Measurements from ENCODE around the gene CPA5. TPM values are rescaled to one million over a fixed set of nuclear protein-coding genes. Genes with fewer than 3 reads are reported as not detected.
"Not testable (repeated sequence)": the region's sequence is repeated elsewhere in the genome, so short reads cannot be mapped to it uniquely, and the experiment has no call there.

The CPA5 gene
- polyA plus RNA-seq, 2 donors: 0.01 to 0.04 TPM

GRCh38 chr7:130372402-130373165, 28.0 kb downstream of the CPA5 start:
- no peak overlapping the region for H3K4me3 ChIP-seq (ENCODE audit: low read depth in 1 of 2, low read length in 2 of 2)
- H3K36me3 ChIP-seq (ENCODE audit: control insufficient read depth in 2 of 2, insufficient read depth in 2 of 2, low read length in 1 of 2): no peaks in the 10 kb centered on the region
- WGBS, 2 donors: 83 to 85% methylated on average over 11 of the region's 11 CpGs
- H3K9me3 ChIP-seq (ENCODE audit: control insufficient read depth in 2 of 2, insufficient read depth in 1 of 2, low read depth in 1 of 2, low read length in 1 of 2): peaks cover 0 to 7% of the 10 kb centered on the region in 2 donors
- H3K27ac ChIP-seq (ENCODE audit: low read depth in 2 of 2, low read length in 1 of 2): peak overlapping the region; percentile 53 to 73
- no peaks in the 10 kb centered on the region for H3K27me3 ChIP-seq (ENCODE audit: control insufficient read depth in 1 of 2, insufficient read depth in 2 of 2, low read length in 2 of 2)
- H3K4me1 ChIP-seq (ENCODE audit: control insufficient read depth in 2 of 2, insufficient read depth in 2 of 2, low read length in 1 of 2): peaks cover 10 to 28% of the 10 kb centered on the region in 2 donors

GRCh38 chr7:130374507-130374906, 29.9 kb downstream of the CPA5 start:
- no peak overlapping the region for H3K4me3 ChIP-seq (ENCODE audit: low read depth in 1 of 2, low read length in 2 of 2)
- no peaks in the 10 kb centered on the region for H3K27me3 ChIP-seq (ENCODE audit: control insufficient read depth in 1 of 2, insufficient read depth in 2 of 2, low read length in 2 of 2)
- H3K4me1 ChIP-seq (ENCODE audit: control insufficient read depth in 2 of 2, insufficient read depth in 2 of 2, low read length in 1 of 2): peaks cover 6 to 22% of the 10 kb centered on the region in 2 donors
- H3K36me3 ChIP-seq (ENCODE audit: control insufficient read depth in 2 of 2, insufficient read depth in 2 of 2, low read length in 1 of 2): no peaks in the 10 kb centered on the region
- H3K9me3 ChIP-seq (ENCODE audit: control insufficient read depth in 2 of 2, insufficient read depth in 1 of 2, low read depth in 1 of 2, low read length in 1 of 2): peaks cover 0 to 7% of the 10 kb centered on the region in 2 donors
- peak overlapping the region; percentile 89 to 93 for H3K27ac ChIP-seq (ENCODE audit: low read depth in 2 of 2, low read length in 1 of 2)
- 77 to 95% methylated on average over 6 of the region's 6 CpGs for WGBS, 2 donors

- not testable (repeated sequence) for H3K27ac ChIP-seq (ENCODE audit: low read depth in 2 of 2, low read length in 1 of 2); H3K36me3 ChIP-seq (ENCODE audit: control insufficient read depth in 2 of 2, insufficient read depth in 2 of 2, low read length in 1 of 2); H3K4me3 ChIP-seq (ENCODE audit: low read depth in 1 of 2, low read length in 2 of 2); H3K27me3 ChIP-seq (ENCODE audit: control insufficient read depth in 1 of 2, insufficient read depth in 2 of 2, low read length in 2 of 2); H3K9me3 ChIP-seq (ENCODE audit: control insufficient read depth in 2 of 2, insufficient read depth in 1 of 2, low read depth in 1 of 2, low read length in 1 of 2)
- H3K4me1 ChIP-seq (ENCODE audit: control insufficient read depth in 2 of 2, insufficient read depth in 2 of 2, low read length in 1 of 2): peaks cover 4 to 16% of the 10 kb centered on the region in 2 donors
- 75 to 91% methylated on average over 1 of the region's 1 CpG for WGBS, 2 donors
These were observed 31.8 kb downstream of the CPA5 start for GRCh38 chr7:130376461-130376860.

GRCh38 chr7:130377178-130377577, 32.6 kb downstream of the CPA5 start:
- 78 to 89% methylated on average over 6 of the region's 6 CpGs for WGBS, 2 donors
- Histone ChIP-seq H3K4me3 (ENCODE audit: low read depth in 1 of 2, low read length in 2 of 2) (no peak overlapping the region), H3K9me3 (ENCODE audit: control insufficient read depth in 2 of 2, insufficient read depth in 1 of 2, low read depth in 1 of 2, low read length in 1 of 2) (peaks cover 0 to 7% of the 10 kb centered on the region in 2 donors), H3K36me3 (ENCODE audit: control insufficient read depth in 2 of 2, insufficient read depth in 2 of 2, low read length in 1 of 2) (no peaks in the 10 kb centered on the region), H3K27me3 (ENCODE audit: control insufficient read depth in 1 of 2, insufficient read depth in 2 of 2, low read length in 2 of 2) (no peaks in the 10 kb centered on the region), H3K4me1 (ENCODE audit: control insufficient read depth in 2 of 2, insufficient read depth in 2 of 2, low read length in 1 of 2) (peaks cover 4 to 16% of the 10 kb centered on the region in 2 donors), H3K27ac (ENCODE audit: low read depth in 2 of 2, low read length in 1 of 2) (no peak overlapping the region)

- Histone ChIP-seq H3K27me3 (ENCODE audit: control insufficient read depth in 1 of 2, insufficient read depth in 2 of 2, low read length in 2 of 2) (no peaks in the 10 kb centered on the region), H3K27ac (ENCODE audit: low read depth in 2 of 2, low read length in 1 of 2) (no peak overlapping the region), H3K36me3 (ENCODE audit: control insufficient read depth in 2 of 2, insufficient read depth in 2 of 2, low read length in 1 of 2) (no peaks in the 10 kb centered on the region), H3K9me3 (ENCODE audit: control insufficient read depth in 2 of 2, insufficient read depth in 1 of 2, low read depth in 1 of 2, low read length in 1 of 2) (peaks cover 0 to 7% of the 10 kb centered on the region in 2 donors), H3K4me3 (ENCODE audit: low read depth in 1 of 2, low read length in 2 of 2) (no peak overlapping the region), H3K4me1 (ENCODE audit: control insufficient read depth in 2 of 2, insufficient read depth in 2 of 2, low read length in 1 of 2) (peaks cover 2 to 9% of the 10 kb centered on the region in 2 donors)
- WGBS, 2 donors: 70 to 84% methylated on average over 7 of the region's 7 CpGs
These were observed 34.4 kb downstream of the CPA5 start for GRCh38 chr7:130379019-130379418.

- peaks cover 2 to 5% of the 10 kb centered on the region in 2 donors for H3K4me1 ChIP-seq (ENCODE audit: control insufficient read depth in 2 of 2, insufficient read depth in 2 of 2, low read length in 1 of 2)
- H3K27me3 ChIP-seq (ENCODE audit: control insufficient read depth in 1 of 2, insufficient read depth in 2 of 2, low read length in 2 of 2): no peaks in the 10 kb centered on the region
- H3K27ac ChIP-seq (ENCODE audit: low read depth in 2 of 2, low read length in 1 of 2): no peak overlapping the region
- no peaks in the 10 kb centered on the region for H3K36me3 ChIP-seq (ENCODE audit: control insufficient read depth in 2 of 2, insufficient read depth in 2 of 2, low read length in 1 of 2)
- no peak overlapping the region for H3K4me3 ChIP-seq (ENCODE audit: low read depth in 1 of 2, low read length in 2 of 2)
- peaks cover 0 to 7% of the 10 kb centered on the region in 2 donors for H3K9me3 ChIP-seq (ENCODE audit: control insufficient read depth in 2 of 2, insufficient read depth in 1 of 2, low read depth in 1 of 2, low read length in 1 of 2)
- WGBS, 2 donors: 50 to 60% methylated on average over 10 of the region's 10 CpGs
These were observed 34.9 kb downstream of the CPA5 start for GRCh38 chr7:130379532-130379920.

- H3K27me3 ChIP-seq (ENCODE audit: control insufficient read depth in 1 of 2, insufficient read depth in 2 of 2, low read length in 2 of 2): no peaks in the 10 kb centered on the region
- 38 to 46% methylated on average over 20 of the region's 20 CpGs for WGBS, 2 donors
- peaks cover 0 to 4% of the 10 kb centered on the region in 2 donors for H3K4me1 ChIP-seq (ENCODE audit: control insufficient read depth in 2 of 2, insufficient read depth in 2 of 2, low read length in 1 of 2)
- no peak within 1 kb of the TSS for H3K27ac ChIP-seq (ENCODE audit: low read depth in 2 of 2, low read length in 1 of 2)
- no peaks in the 10 kb centered on the region for H3K36me3 ChIP-seq (ENCODE audit: control insufficient read depth in 2 of 2, insufficient read depth in 2 of 2, low read length in 1 of 2)
- no peak within 1 kb of the TSS for H3K4me3 ChIP-seq (ENCODE audit: low read depth in 1 of 2, low read length in 2 of 2)
- peaks cover 0 to 7% of the 10 kb centered on the region in 2 donors for H3K9me3 ChIP-seq (ENCODE audit: control insufficient read depth in 2 of 2, insufficient read depth in 1 of 2, low read depth in 1 of 2, low read length in 1 of 2)
These were observed 35.6 kb downstream of the CPA5 start, which contains the start of gene CPA1 for GRCh38 chr7:130379921-130380860. Gene CPA1, plus strand, starts transcription at chr7:130380494. Its CDS starts 27 bp downstream, at chr7:130380521.

GRCh38 chr7:130380861-130381455, 36.3 kb downstream of the CPA5 start:
- Histone ChIP-seq H3K36me3 (ENCODE audit: control insufficient read depth in 2 of 2, insufficient read depth in 2 of 2, low read length in 1 of 2) (no peaks in the 10 kb centered on the region), H3K9me3 (ENCODE audit: control insufficient read depth in 2 of 2, insufficient read depth in 1 of 2, low read depth in 1 of 2, low read length in 1 of 2) (peaks cover 0 to 4% of the 10 kb centered on the region in 2 donors), H3K4me3 (ENCODE audit: low read depth in 1 of 2, low read length in 2 of 2) (no peak overlapping the region), H3K27me3 (ENCODE audit: control insufficient read depth in 1 of 2, insufficient read depth in 2 of 2, low read length in 2 of 2) (no peaks in the 10 kb centered on the region), H3K4me1 (ENCODE audit: control insufficient read depth in 2 of 2, insufficient read depth in 2 of 2, low read length in 1 of 2) (peaks cover 0 to 4% of the 10 kb centered on the region in 2 donors), H3K27ac (ENCODE audit: low read depth in 2 of 2, low read length in 1 of 2) (no peak overlapping the region)
- WGBS, 2 donors: 88 to 92% methylated on average over 7 of the region's 7 CpGs

All from esophagus (tissue), 2 donors.